Measurements from ENCODE around the gene MASP2. TPM values are rescaled to one million over a fixed set of nuclear protein-coding genes. Genes with fewer than 3 reads are reported as not detected.
"Not testable (repeated sequence)": the region's sequence is repeated elsewhere in the genome, so short reads cannot be mapped to it uniquely, and the experiment has no call there.

The MASP2 gene
- not detected for polyA plus RNA-seq

- H3K36me3 Mint-ChIP-seq: no peaks in the 10 kb centered on the region
- no peak within 1 kb of the TSS for H3K27ac Mint-ChIP-seq
- no peak for DNase-seq
- no peaks in the 10 kb centered on the region for H3K9me3 Mint-ChIP-seq
- H3K4me1 Mint-ChIP-seq: no peaks in the 10 kb centered on the region
- no peak within 1 kb of the TSS for H3K4me3 Mint-ChIP-seq
- peaks cover 0 to 4% (median 1%) of the 10 kb centered on the region in 3 donors for H3K27me3 Mint-ChIP-seq (ENCODE audit: low read depth in 3 of 3)
These were observed at the start of gene MASP2 for GRCh38 chr1:11046625-11047365. Gene MASP2, minus strand, starts transcription at chr1:11047239. Its CDS starts 32 bp downstream, at chr1:11047207.

GRCh38 chr1:11083784-11084183 lies 36.7 kb upstream of the MASP2 start:
- H3K4me3 Mint-ChIP-seq; H3K27ac Mint-ChIP-seq; DNase-seq; H3K4me1 Mint-ChIP-seq; H3K27me3 Mint-ChIP-seq (ENCODE audit: low read depth in 3 of 3); H3K9me3 Mint-ChIP-seq: not testable (repeated sequence)
- H3K36me3 Mint-ChIP-seq: peaks cover 29 to 49% (median 34%) of the 10 kb centered on the region in 3 donors

GRCh38 chr1:11080931-11081330 lies 33.9 kb upstream of the MASP2 start:
- DNase-seq: no peak
- peaks cover 23 to 42% (median 28%) of the 10 kb centered on the region in 3 donors for H3K36me3 Mint-ChIP-seq
- no peaks in the 10 kb centered on the region for H3K9me3 Mint-ChIP-seq
- H3K4me3 Mint-ChIP-seq: no peak overlapping the region
- peaks cover 0 to 3% (median 0%) of the 10 kb centered on the region in 3 donors for H3K27me3 Mint-ChIP-seq (ENCODE audit: low read depth in 3 of 3)
- no peaks in the 10 kb centered on the region for H3K4me1 Mint-ChIP-seq
- H3K27ac Mint-ChIP-seq: no peak overlapping the region

- no peak overlapping the region for H3K27ac Mint-ChIP-seq
- H3K9me3 Mint-ChIP-seq: no peaks in the 10 kb centered on the region
- no peaks in the 10 kb centered on the region for H3K4me1 Mint-ChIP-seq
- H3K36me3 Mint-ChIP-seq: peaks cover 24 to 47% (median 27%) of the 10 kb centered on the region in 3 donors
- no peak for DNase-seq
- no peak overlapping the region for H3K4me3 Mint-ChIP-seq
- peaks cover 0 to 3% (median 0%) of the 10 kb centered on the region in 3 donors for H3K27me3 Mint-ChIP-seq (ENCODE audit: low read depth in 3 of 3)
These were observed 31.6 kb upstream of the MASP2 start for GRCh38 chr1:11078631-11079030.

GRCh38 chr1:11073398-11073797 lies 26.4 kb upstream of the MASP2 start:
- not testable (repeated sequence) for H3K4me3 Mint-ChIP-seq; H3K27me3 Mint-ChIP-seq (ENCODE audit: low read depth in 3 of 3); H3K27ac Mint-ChIP-seq; DNase-seq; H3K9me3 Mint-ChIP-seq; H3K4me1 Mint-ChIP-seq
- H3K36me3 Mint-ChIP-seq: peaks cover 30 to 56% (median 36%) of the 10 kb centered on the region in 3 donors

- Mint-ChIP-seq H3K36me3 (peaks cover 27 to 59% (median 32%) of the 10 kb centered on the region in 3 donors), H3K9me3 (no peaks in the 10 kb centered on the region), H3K4me1 (no peaks in the 10 kb centered on the region), H3K27ac (no peak overlapping the region), H3K4me3 (no peak overlapping the region), H3K27me3 (ENCODE audit: low read depth in 3 of 3) (peaks cover 0 to 5% (median 0%) of the 10 kb centered on the region in 3 donors)
- no peak for DNase-seq
These were observed 25.3 kb upstream of the MASP2 start for GRCh38 chr1:11072216-11072917.

GRCh38 chr1:11071463-11072215 lies 24.6 kb upstream of the MASP2 start:
- H3K27me3 Mint-ChIP-seq (ENCODE audit: low read depth in 3 of 3): peaks cover 0 to 5% (median under 1%) of the 10 kb centered on the region in 3 donors
- no peak for DNase-seq
- H3K9me3 Mint-ChIP-seq: no peaks in the 10 kb centered on the region
- no peak overlapping the region for H3K4me3 Mint-ChIP-seq
- peak overlapping the region in 3 of 6 donors; percentile 42 to 70 (median 69) for H3K27ac Mint-ChIP-seq
- H3K4me1 Mint-ChIP-seq: no peaks in the 10 kb centered on the region
- peaks cover 24 to 60% (median 32%) of the 10 kb centered on the region in 3 donors for H3K36me3 Mint-ChIP-seq

GRCh38 chr1:11070876-11071275 lies 23.8 kb upstream of the MASP2 start:
- Mint-ChIP-seq H3K27me3 (ENCODE audit: low read depth in 3 of 3) (peaks cover 0 to 5% (median 3%) of the 10 kb centered on the region in 3 donors), H3K4me3 (no peak overlapping the region), H3K36me3 (peaks cover 20 to 58% (median 31%) of the 10 kb centered on the region in 3 donors), H3K9me3 (no peaks in the 10 kb centered on the region), H3K4me1 (no peaks in the 10 kb centered on the region), H3K27ac (no peak overlapping the region)
- no peak for DNase-seq

GRCh38 chr1:11068600-11069473 lies 21.8 kb upstream of the MASP2 start:
- H3K9me3 Mint-ChIP-seq: no peaks in the 10 kb centered on the region
- H3K27me3 Mint-ChIP-seq (ENCODE audit: low read depth in 3 of 3): peaks cover 2 to 5% (median 3%) of the 10 kb centered on the region in 3 donors
- no peak overlapping the region for H3K4me3 Mint-ChIP-seq
- H3K27ac Mint-ChIP-seq: peak overlapping the region in 3 of 6 donors; percentile 16 to 52 (median 50)
- peaks cover 22 to 61% (median 36%) of the 10 kb centered on the region in 3 donors for H3K36me3 Mint-ChIP-seq
- DNase-seq: no peak
- no peaks in the 10 kb centered on the region for H3K4me1 Mint-ChIP-seq

GRCh38 chr1:11067716-11068599 lies 20.9 kb upstream of the MASP2 start:
- no peak for DNase-seq
- peaks cover 5 to 6% of the 10 kb centered on the region in 2 donors for H3K4me1 Mint-ChIP-seq
- peak overlapping the region in 2 of 6 donors; percentile 16 to 50 for H3K27ac Mint-ChIP-seq
- H3K27me3 Mint-ChIP-seq (ENCODE audit: low read depth in 3 of 3): peaks cover 5 to 7% (median 7%) of the 10 kb centered on the region in 3 donors
- H3K9me3 Mint-ChIP-seq: no peaks in the 10 kb centered on the region
- no peak overlapping the region for H3K4me3 Mint-ChIP-seq
- peaks cover 22 to 62% (median 35%) of the 10 kb centered on the region in 3 donors for H3K36me3 Mint-ChIP-seq

- Mint-ChIP-seq H3K4me1 (peaks cover 25 to 26% of the 10 kb centered on the region in 2 donors), H3K4me3 (no peak overlapping the region), H3K27me3 (ENCODE audit: low read depth in 3 of 3) (peaks cover 5 to 17% (median 12%) of the 10 kb centered on the region in 3 donors), H3K9me3 (no peaks in the 10 kb centered on the region), H3K36me3 (peaks cover 14 to 49% (median 30%) of the 10 kb centered on the region in 3 donors), H3K27ac (no peak overlapping the region)
- no peak for DNase-seq
These were observed 18.8 kb upstream of the MASP2 start for GRCh38 chr1:11065796-11066195.

- Mint-ChIP-seq H3K27me3 (ENCODE audit: low read depth in 3 of 3) (peaks cover 7 to 19% (median 16%) of the 10 kb centered on the region in 3 donors), H3K36me3 (peaks cover 14 to 44% (median 23%) of the 10 kb centered on the region in 3 donors), H3K4me3 (no peak overlapping the region), H3K9me3 (no peaks in the 10 kb centered on the region), H3K4me1 (peaks cover 32 to 33% of the 10 kb centered on the region in 2 donors), H3K27ac (no peak overlapping the region)
- no peak for DNase-seq
These were observed 17.9 kb upstream of the MASP2 start for GRCh38 chr1:11064942-11065341.

Measured in immature natural killer cell (primary cell).